ENCODE results near the gene MBLAC1.

MBLAC1 gene

GRCh38 chr7:100107890-100108289 lies 18.9 kb upstream of the MBLAC1 start:
- Mint-ChIP-seq H3K9me3 (no peaks in the 10 kb centered on the region), H3K4me1 (no peaks in the 10 kb centered on the region), H3K4me3 (no peak overlapping the region), H3K36me3 (ENCODE audit: low read depth) (peaks cover 54% of the 10 kb centered on the region), H3K27me3 (ENCODE audit: low read depth) (no peaks in the 10 kb centered on the region), H3K27ac (peak overlapping the region in 1 of 3 experiments; percentile 58)
- TF ChIP-seq CTCF (IDR thresholded peaks at IDR 0.05; ENCODE audit: unreplicated experiment in 3 of 3): no peak

- H3K27me3 Mint-ChIP-seq (ENCODE audit: low read depth): no peaks in the 10 kb centered on the region
- no peaks in the 10 kb centered on the region for H3K9me3 Mint-ChIP-seq
- H3K27ac Mint-ChIP-seq: no peak overlapping the region
- peaks cover 56% of the 10 kb centered on the region for H3K36me3 Mint-ChIP-seq (ENCODE audit: low read depth)
- no peak for TF ChIP-seq CTCF (IDR thresholded peaks at IDR 0.05; ENCODE audit: unreplicated experiment in 3 of 3)
- no peak overlapping the region for H3K4me3 Mint-ChIP-seq
- no peaks in the 10 kb centered on the region for H3K4me1 Mint-ChIP-seq
Measured at GRCh38 chr7:100109521-100110163, 17.1 kb upstream of the MBLAC1 start.

GRCh38 chr7:100111156-100111555 lies 15.6 kb upstream of the MBLAC1 start:
- H3K36me3 Mint-ChIP-seq (ENCODE audit: low read depth): peaks cover 53% of the 10 kb centered on the region
- no peak overlapping the region for H3K4me3 Mint-ChIP-seq
- no peak for TF ChIP-seq CTCF (IDR thresholded peaks at IDR 0.05; ENCODE audit: unreplicated experiment in 3 of 3)
- H3K4me1 Mint-ChIP-seq: no peaks in the 10 kb centered on the region
- H3K27ac Mint-ChIP-seq: no peak overlapping the region
- no peaks in the 10 kb centered on the region for H3K9me3 Mint-ChIP-seq
- no peaks in the 10 kb centered on the region for H3K27me3 Mint-ChIP-seq (ENCODE audit: low read depth)

GRCh38 chr7:100111914-100112313 lies 14.9 kb upstream of the MBLAC1 start:
- Mint-ChIP-seq H3K36me3 (ENCODE audit: low read depth) (peaks cover 54% of the 10 kb centered on the region), H3K4me3 (no peak overlapping the region), H3K4me1 (no peaks in the 10 kb centered on the region), H3K9me3 (no peaks in the 10 kb centered on the region), H3K27me3 (ENCODE audit: low read depth) (no peaks in the 10 kb centered on the region), H3K27ac (no peak overlapping the region)
- no peak for TF ChIP-seq CTCF (IDR thresholded peaks at IDR 0.05; ENCODE audit: unreplicated experiment in 3 of 3)

- Mint-ChIP-seq H3K4me1 (peaks cover 12% of the 10 kb centered on the region), H3K4me3 (no peak overlapping the region), H3K36me3 (ENCODE audit: low read depth) (peaks cover 35% of the 10 kb centered on the region), H3K27ac (no peak overlapping the region), H3K27me3 (ENCODE audit: low read depth) (no peaks in the 10 kb centered on the region), H3K9me3 (no peaks in the 10 kb centered on the region)
- no peak for TF ChIP-seq CTCF (IDR thresholded peaks at IDR 0.05; ENCODE audit: unreplicated experiment in 3 of 3)
Measured at GRCh38 chr7:100115026-100115425, 11.7 kb upstream of the MBLAC1 start.

GRCh38 chr7:100118388-100119071 lies 8.2 kb upstream of the MBLAC1 start:
- Mint-ChIP-seq H3K27me3 (ENCODE audit: low read depth) (no peaks in the 10 kb centered on the region), H3K36me3 (ENCODE audit: low read depth) (peaks cover 13% of the 10 kb centered on the region), H3K4me1 (peaks cover 20% of the 10 kb centered on the region), H3K4me3 (peak overlapping the region; percentile 93 to 99 (median 96)), H3K9me3 (no peaks in the 10 kb centered on the region), H3K27ac (peak overlapping the region; percentile 99 to 100 (median 100))
- no peak for TF ChIP-seq CTCF (IDR thresholded peaks at IDR 0.05; ENCODE audit: unreplicated experiment in 3 of 3)

Data from nephron (organoid).